ENCODE measurements around the gene LPP. TPM values are rescaled to one million over a fixed set of nuclear protein-coding genes. Genes with fewer than 3 reads are reported as not detected.

Gene LPP
- total RNA-seq, 1 experiment from 2014 or later: 54.0 TPM

DNA sequence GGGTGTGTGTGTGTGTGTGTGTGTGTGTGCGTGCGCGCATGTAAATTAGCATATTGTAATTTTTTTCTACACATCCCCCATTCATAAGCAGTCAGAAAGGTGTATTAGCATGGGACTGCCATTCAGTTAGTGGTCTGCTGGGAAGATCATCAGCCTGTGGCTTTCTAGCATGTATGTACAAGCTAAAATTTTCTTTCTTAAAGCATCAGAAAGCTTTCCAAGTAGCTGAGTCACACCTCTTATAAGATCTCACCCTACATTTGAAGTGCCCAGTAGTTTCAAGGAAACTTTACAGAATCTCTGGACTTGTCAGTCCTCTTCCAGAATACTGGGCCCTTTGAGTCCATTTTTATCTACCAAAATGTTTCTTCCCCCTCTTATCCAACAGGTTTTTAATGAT, 606.5 kb downstream of the LPP start:
- ChIA-PET RAD21 (ENCODE audit: low non-redundant PET in 1 of 2, low total read pairs in 2 of 2, uncharacterized antibody in 2 of 2, unreplicated experiment in 2 of 2) (interaction anchor here in 1 of 2 experiments (0.7 kb wide), 1 partner anchor 45 kb away, joined by 4 read pairs; no protein-coding TSS in a partner anchor), POLR2A (no interaction called here), CTCF (interaction anchor here (1.0 kb wide), 1 partner anchor 11 kb away, joined by 4 read pairs; no protein-coding TSS in a partner anchor)
- no peaks in the 10 kb centered on the region for H3K27me3 ChIP-seq (ENCODE audit: insufficient read depth, low read length)
- no peaks in the 10 kb centered on the region for H3K9me2 ChIP-seq (ENCODE audit: insufficient read depth)
- TF ChIP-seq ZFX (IDR thresholded peaks at IDR 0.05) (no peak), RAD21 (IDR thresholded peaks at IDR 0.05; ENCODE audit: low read depth) (no peak), ELF1 (IDR thresholded peaks at IDR 0.05; ENCODE audit: borderline replicate concordance, low read depth) (no peak), POLR2A (IDR thresholded peaks at IDR 0.05; ENCODE audit: borderline replicate concordance, extremely low read depth, insufficient read depth, insufficient read length) (no peak), CEBPB (IDR thresholded peaks at IDR 0.05; ENCODE audit: low read depth) (no peak), YY1 (IDR thresholded peaks at IDR 0.05; ENCODE audit: extremely low read depth, insufficient replicate concordance, low read depth, low read length) (no peak), SRF (IDR thresholded peaks at IDR 0.05; ENCODE audit: low read depth) (no peak), SIN3A (IDR thresholded peaks at IDR 0.05; ENCODE audit: low read depth) (no peak)
- TF ChIP-seq, protein P1, sequence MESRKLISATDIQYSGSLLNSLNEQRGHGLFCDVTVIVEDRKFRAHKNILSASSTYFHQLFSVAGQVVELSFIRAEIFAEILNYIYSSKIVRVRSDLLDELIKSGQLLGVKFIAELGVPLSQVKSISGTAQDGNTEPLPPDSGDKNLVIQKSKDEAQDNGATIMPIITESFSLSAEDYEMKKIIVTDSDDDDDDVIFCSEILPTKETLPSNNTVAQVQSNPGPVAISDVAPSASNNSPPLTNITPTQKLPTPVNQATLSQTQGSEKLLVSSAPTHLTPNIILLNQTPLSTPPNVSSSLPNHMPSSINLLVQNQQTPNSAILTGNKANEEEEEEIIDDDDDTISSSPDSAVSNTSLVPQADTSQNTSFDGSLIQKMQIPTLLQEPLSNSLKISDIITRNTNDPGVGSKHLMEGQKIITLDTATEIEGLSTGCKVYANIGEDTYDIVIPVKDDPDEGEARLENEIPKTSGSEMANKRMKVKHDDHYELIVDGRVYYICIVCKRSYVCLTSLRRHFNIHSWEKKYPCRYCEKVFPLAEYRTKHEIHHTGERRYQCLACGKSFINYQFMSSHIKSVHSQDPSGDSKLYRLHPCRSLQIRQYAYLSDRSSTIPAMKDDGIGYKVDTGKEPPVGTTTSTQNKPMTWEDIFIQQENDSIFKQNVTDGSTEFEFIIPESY (IDR thresholded peaks at IDR 0.05; ENCODE audit: extremely low read depth, insufficient replicate concordance, low read length): no peak
- TF ChIP-seq, protein P2, sequence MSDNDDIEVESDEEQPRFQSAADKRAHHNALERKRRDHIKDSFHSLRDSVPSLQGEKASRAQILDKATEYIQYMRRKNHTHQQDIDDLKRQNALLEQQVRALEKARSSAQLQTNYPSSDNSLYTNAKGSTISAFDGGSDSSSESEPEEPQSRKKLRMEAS (IDR thresholded peaks at IDR 0.05): no peak
- TF ChIP-seq, protein P3, sequence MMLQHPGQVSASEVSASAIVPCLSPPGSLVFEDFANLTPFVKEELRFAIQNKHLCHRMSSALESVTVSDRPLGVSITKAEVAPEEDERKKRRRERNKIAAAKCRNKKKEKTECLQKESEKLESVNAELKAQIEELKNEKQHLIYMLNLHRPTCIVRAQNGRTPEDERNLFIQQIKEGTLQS (IDR thresholded peaks at IDR 0.05): no peak
- H3K4me2 ChIP-seq (ENCODE audit: low read length): no peak overlapping the region
- H3K4me1 ChIP-seq (ENCODE audit: control insufficient read depth in 1 of 2, insufficient read depth in 2 of 2, low read length in 2 of 2): no peaks in the 10 kb centered on the region
- no TSS peak for BruUV-seq (replicated peaks)
- H3K27ac ChIP-seq (ENCODE audit: low read depth, low read length): no peak overlapping the region
- H3K36me3 ChIP-seq (ENCODE audit: control insufficient read depth in 1 of 2, insufficient read depth in 2 of 2, low read length in 2 of 2): no peaks in the 10 kb centered on the region
- no peak overlapping the region for H3K9ac ChIP-seq (ENCODE audit: low read length)
- no peaks in the 10 kb centered on the region for H4K20me1 ChIP-seq (ENCODE audit: insufficient read depth)
- no peaks in the 10 kb centered on the region for H3K9me3 ChIP-seq (ENCODE audit: control insufficient read depth in 1 of 2, insufficient read depth in 1 of 2, low read depth in 1 of 2, low read length in 2 of 2)
- no peak for DNase-seq (ENCODE audit: low read depth, low spot score)
- H2AFZ ChIP-seq (ENCODE audit: low read depth, low read length, poor library complexity, severe bottlenecking): no peak overlapping the region
- intact Hi-C loops (cut with micrococcal nuclease): no loop called here
- H3K79me2 ChIP-seq (ENCODE audit: insufficient read depth, low read length): no peaks in the 10 kb centered on the region
- H3K4me3 ChIP-seq (replicated peaks in 1 of 2; ENCODE audit: low read depth in 1 of 2, low read length in 2 of 2): no peak overlapping the region
- no peak for ATAC-seq
